Stimulated activated CD8-positive, alpha-beta memory T cell treated with anti-CD3 and anti-CD28 coated beads, Interleukin-7, amount 100 ng/mL, for 4 hours (primary cell): ENCODE results near the gene RPS21.
A peak's percentile ranks its signal among the peaks of the same experiment; 100 is the strongest.

Source experiments
- DNase-seq, 2 donors: peaks; one replicate each; pipeline ENCODE4 v3.0.0-alpha.2; 2020; ENCODE audit warnings: low read depth in 2 of 2

Gene RPS21

GRCh38 chr20:62386383-62387218 lies at the start of gene RPS21:
Gene RPS21 (plus strand): TSS chr20:62387103. CDS start chr20:62387339, 236 bp downstream.
- peak; percentile 88 to 92 for DNase-seq

- no peak for DNase-seq
These were observed 49.2 kb upstream of the RPS21 start for GRCh38 chr20:62337558-62338293.

- DNase-seq: no peak
These were observed 48.6 kb upstream of the RPS21 start for GRCh38 chr20:62338294-62338620.

- no peak for DNase-seq
These were observed 47.2 kb upstream of the RPS21 start for GRCh38 chr20:62339647-62340062.

GRCh38 chr20:62342910-62343309 lies 44.0 kb upstream of the RPS21 start:
- no peak for DNase-seq

GRCh38 chr20:62344092-62344491 lies 42.8 kb upstream of the RPS21 start:
- no peak for DNase-seq

- DNase-seq: no peak
These were observed 42.1 kb upstream of the RPS21 start for GRCh38 chr20:62344782-62345181.

- DNase-seq: no peak
These were observed 41.1 kb upstream of the RPS21 start for GRCh38 chr20:62345681-62346370.

- DNase-seq: no peak
These were observed 40.3 kb upstream of the RPS21 start for GRCh38 chr20:62346398-62347150.

GRCh38 chr20:62347151-62347404 lies 39.8 kb upstream of the RPS21 start:
- no peak for DNase-seq

- no peak for DNase-seq
These were observed 39.5 kb upstream of the RPS21 start for GRCh38 chr20:62347445-62347844.

- no peak for DNase-seq
These were observed 38.3 kb upstream of the RPS21 start for GRCh38 chr20:62348604-62349003.

- no peak for DNase-seq
These were observed 37.3 kb upstream of the RPS21 start for GRCh38 chr20:62349556-62350097.

GRCh38 chr20:62350098-62350628 lies 36.7 kb upstream of the RPS21 start:
- no peak for DNase-seq

GRCh38 chr20:62350629-62351422 lies 36.1 kb upstream of the RPS21 start:
- no peak for DNase-seq

GRCh38 chr20:62351469-62352401 lies 35.2 kb upstream of the RPS21 start:
- DNase-seq: no peak

GRCh38 chr20:62352402-62353288 lies 34.3 kb upstream of the RPS21 start:
- DNase-seq: no peak

GRCh38 chr20:62353289-62354030 lies 33.4 kb upstream of the RPS21 start:
- no peak for DNase-seq
